NCI-H510A (cell line): ENCODE results near the gene XPR1.

ENCODE experiments used
- DNase-seq: peaks from one replicate; lab custom pipeline; 2025; lab: John Stamatoyannopoulos, UW

The XPR1 gene

GRCh38 chr1:180615493-180616290 is 16.1 kb upstream of the XPR1 start:
- no peak for DNase-seq

GRCh38 chr1:180616439-180616838 is 15.4 kb upstream of the XPR1 start:
- no peak for DNase-seq

GRCh38 chr1:180617774-180618395 is 13.9 kb upstream of the XPR1 start:
- no peak for DNase-seq

- DNase-seq = no peak
Observed at GRCh38 chr1:180620581-180620980, 11.2 kb upstream of the XPR1 start.

GRCh38 chr1:180622658-180623508 is 8.9 kb upstream of the XPR1 start:
- DNase-seq = no peak

- DNase-seq = no peak
Observed at GRCh38 chr1:180623579-180624347, 8.1 kb upstream of the XPR1 start.

- DNase-seq = no peak
Observed at GRCh38 chr1:180626711-180627110, 5.1 kb upstream of the XPR1 start.

GRCh38 chr1:180627411-180627810 is 4.4 kb upstream of the XPR1 start:
- no peak for DNase-seq

GRCh38 chr1:180628646-180629045 is 3.2 kb upstream of the XPR1 start:
- DNase-seq = no peak

- no peak for DNase-seq
Observed at GRCh38 chr1:180630408-180631193, 1.2 kb upstream of the XPR1 start.

GRCh38 chr1:180631194-180631765 is 542 bp upstream of the XPR1 start:
- DNase-seq = no peak

- DNase-seq = peak; percentile 20
Observed at GRCh38 chr1:180632326-180633056, 669 bp downstream of the XPR1 start.

- no peak for DNase-seq
Observed at GRCh38 chr1:180633057-180634056, 1.5 kb downstream of the XPR1 start.

- DNase-seq = no peak
Observed at GRCh38 chr1:180636138-180636537, 4.3 kb downstream of the XPR1 start.

- no peak for DNase-seq
Observed at GRCh38 chr1:180639871-180640270, 8.0 kb downstream of the XPR1 start.

GRCh38 chr1:180640531-180640949 is 8.7 kb downstream of the XPR1 start:
- no peak for DNase-seq

GRCh38 chr1:180641662-180642061 is 9.8 kb downstream of the XPR1 start:
- DNase-seq = no peak

- DNase-seq = no peak
Observed at GRCh38 chr1:180642781-180643180, 11.0 kb downstream of the XPR1 start.

GRCh38 chr1:180643693-180644092 is 11.9 kb downstream of the XPR1 start:
- DNase-seq = no peak
